KG1 (cell line): ENCODE results near the gene APP.
"Not testable (repeated sequence)": the region's sequence is repeated elsewhere in the genome, so short reads cannot be mapped to it uniquely, and the experiment has no call there.

Experiments
- DNase-seq: peaks from one replicate; lab custom pipeline; 2025; lab: John Stamatoyannopoulos, UW

The APP gene

DNA sequence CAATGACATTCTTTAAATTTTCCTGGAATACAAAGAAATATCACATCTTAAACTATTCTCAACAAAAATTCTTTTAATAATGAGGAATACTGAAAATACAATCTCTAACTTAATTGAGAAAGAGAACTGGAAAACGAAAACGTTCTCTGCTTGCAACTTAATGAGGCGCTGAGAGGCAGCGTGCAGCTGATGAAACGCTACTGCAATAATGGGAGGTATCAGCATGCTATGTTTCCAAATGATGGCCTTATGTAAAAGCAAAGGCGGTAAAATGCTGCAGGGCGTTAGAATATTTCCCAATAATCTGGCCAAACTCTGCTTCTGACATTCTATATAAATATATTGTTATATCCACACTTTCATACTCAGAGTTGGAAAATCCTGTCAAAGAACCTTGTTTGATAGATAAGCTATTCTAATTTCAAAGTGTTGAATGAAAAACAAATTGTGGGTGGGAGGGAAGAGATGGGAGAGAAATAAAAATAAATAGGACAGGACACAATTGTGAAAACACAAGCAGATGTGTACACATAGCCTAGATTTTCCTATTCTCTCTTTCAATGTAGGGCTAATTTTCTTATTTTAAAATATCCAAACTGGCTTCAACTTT lies 70.9 kb downstream of the APP start:
- no peak for DNase-seq

DNA sequence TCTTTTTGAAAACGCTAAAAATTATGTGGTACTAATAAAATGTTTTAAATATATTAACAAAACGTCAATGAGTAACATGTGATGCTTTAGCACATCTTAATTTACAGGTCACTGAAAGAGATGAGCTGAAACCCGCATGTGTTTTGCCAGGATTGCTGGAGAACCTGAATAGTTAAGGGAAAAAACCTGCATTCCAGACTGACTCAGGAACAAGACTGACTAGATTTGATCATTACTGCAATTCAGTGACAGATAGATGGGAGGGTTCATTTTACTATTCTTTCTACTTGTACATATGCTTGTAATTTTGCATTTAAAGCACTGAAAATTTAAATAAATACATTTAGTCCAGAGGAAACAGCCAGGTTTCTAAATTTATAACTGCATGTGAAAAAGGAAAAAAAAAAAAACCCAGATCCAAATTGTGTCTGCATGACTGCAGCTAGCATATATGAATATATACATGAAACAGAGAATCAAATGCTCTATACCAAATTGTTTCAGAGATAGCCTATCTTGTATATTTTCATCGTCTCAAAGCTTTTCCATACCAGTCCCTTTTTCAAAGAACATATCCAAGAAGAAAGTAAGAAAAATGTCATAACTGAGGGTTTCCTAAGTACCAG lies 71.7 kb downstream of the APP start:
- no peak for DNase-seq

DNA sequence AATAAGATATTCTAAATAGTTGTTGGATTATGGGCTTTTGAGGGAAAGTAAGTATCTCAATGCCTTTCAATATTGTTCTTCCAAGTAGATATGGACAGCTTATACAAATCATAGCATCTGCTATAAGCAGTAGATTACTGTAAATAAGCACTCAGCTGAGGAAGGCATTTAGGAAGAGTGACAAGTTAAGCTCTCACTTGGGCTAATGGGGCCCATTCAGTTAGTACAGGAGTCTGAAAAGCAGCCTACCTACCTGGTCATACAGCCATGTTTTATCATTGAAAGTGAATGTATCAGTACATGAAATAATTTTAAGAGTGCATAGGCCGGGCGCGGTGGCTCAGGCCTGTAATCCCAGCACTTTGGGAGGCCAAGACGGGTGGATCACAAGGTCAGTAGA lies 73.1 kb downstream of the APP start:
- no peak for DNase-seq

DNA sequence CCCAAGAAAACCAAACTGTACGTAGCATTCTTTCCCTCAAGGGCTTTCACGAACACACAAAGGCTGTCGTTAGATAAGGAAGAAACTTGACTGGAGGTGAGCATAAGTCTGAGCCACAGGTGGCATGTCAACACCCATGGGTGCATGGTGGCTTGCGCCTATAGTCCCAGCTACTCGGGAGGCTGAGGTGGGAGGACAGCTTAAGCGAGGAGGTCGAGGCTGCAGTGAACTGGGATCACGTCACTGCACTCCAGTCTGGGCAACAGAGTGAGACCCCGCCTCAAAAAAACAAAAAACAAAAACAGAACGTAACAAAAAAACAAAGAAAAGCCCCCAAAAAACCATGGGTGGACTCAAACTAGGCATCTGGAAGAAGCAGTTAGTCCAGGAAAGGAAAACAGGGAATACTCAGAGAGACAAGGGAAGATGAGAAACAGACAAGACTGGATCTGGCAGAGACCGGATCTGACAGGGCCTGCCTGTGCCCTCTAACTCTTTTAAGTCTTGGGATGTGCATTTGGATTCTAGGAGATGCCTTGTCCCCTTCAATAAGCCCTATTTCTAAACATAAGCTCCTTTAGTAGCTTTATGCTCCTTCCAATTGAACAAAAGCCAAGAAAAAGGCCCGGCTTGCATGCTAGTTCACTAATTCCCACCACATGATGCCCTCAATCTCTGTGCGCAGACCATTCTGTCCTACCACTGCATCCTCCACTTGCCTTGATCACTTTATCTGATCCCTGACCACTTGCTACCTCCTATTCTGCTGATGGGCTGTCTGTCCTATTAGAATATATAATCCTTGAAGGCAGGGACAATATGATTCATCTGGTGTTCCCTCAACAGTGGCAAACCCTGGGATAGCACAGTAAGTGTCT lies 73.8 kb downstream of the APP start:
- DNase-seq: no peak

DNA sequence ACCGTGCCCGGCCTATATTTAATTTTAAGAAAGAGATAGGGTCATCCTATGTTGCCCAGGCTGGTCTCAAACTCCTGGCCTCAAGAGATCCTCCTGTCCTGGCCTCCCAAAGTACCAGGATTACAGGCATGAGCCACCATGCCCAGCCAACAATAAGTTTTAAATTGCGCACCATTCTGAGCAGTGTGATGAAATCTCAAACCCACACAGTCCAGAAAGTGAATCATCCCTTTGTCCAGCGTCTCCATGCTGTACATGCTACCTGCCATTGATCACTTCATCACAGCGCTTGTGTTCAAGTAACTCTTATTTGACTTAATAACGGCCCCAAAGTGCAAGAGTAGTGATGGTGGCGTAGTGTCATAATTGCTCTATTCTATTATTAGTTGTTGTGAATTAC lies 75.4 kb downstream of the APP start:
- no peak for DNase-seq

DNA sequence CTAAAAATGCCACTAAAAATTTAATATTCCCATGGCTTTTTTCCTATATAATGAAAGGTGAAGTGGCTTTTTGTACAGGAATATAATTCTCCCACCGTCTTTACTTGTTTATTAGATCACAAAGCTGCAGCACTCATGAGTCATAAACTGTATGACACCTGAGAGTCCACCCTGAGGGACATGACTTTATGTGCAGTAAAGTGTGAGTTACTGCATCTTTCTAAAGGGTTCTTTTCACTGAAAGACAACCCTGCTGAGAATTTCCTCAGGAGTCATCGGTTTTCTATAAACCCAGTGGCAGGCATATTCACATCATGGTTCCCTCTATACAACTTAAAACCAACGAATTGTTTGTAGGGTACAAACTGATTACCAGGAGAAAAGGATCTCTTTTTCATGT lies 77.4 kb downstream of the APP start:
- DNase-seq: no peak

DNA sequence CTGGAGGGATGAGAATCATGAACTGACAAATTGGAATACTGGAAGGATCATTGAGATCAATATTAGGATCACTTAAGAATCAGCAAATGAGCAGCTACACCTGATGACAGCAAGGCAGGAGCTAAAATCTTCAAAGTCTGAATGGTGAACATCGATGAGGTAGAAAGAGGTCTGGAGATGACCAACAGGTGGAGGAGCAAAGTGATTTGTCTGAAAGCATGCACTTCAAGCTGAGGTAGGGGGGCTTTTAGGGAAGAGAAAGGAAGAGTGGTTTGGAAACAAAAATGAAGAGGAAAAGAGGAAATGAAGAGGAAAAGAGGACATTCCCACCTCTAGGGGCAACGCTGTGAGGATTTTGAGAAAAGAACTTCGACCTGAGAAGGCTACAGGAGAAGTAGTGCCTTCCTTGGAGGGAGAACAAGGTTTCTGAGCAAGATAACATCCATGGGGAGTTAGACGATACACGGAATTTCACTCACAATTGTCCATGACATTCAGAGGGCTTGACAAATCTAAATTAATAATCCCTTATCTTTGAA lies 79.0 kb downstream of the APP start:
- DNase-seq: no peak

DNA sequence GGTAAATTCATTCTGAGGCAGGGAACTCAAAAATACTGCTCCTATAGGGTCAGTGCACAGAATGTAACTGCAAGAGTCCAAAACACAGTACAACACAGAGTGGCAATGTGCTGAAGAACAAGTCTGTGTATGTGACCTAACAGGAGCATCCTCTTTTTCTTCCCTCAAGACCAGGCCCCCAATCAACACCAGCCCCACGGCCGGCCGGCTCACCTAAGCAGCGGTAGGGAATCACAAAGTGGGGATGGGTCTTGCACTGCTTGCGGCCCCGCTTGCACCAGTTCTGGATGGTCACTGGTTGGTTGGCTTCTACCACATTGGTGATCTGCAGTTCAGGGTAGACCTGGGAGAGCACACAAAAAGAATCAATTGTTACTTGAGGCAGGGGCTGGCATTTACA lies 80.8 kb downstream of the APP start:
- no peak for DNase-seq

DNA sequence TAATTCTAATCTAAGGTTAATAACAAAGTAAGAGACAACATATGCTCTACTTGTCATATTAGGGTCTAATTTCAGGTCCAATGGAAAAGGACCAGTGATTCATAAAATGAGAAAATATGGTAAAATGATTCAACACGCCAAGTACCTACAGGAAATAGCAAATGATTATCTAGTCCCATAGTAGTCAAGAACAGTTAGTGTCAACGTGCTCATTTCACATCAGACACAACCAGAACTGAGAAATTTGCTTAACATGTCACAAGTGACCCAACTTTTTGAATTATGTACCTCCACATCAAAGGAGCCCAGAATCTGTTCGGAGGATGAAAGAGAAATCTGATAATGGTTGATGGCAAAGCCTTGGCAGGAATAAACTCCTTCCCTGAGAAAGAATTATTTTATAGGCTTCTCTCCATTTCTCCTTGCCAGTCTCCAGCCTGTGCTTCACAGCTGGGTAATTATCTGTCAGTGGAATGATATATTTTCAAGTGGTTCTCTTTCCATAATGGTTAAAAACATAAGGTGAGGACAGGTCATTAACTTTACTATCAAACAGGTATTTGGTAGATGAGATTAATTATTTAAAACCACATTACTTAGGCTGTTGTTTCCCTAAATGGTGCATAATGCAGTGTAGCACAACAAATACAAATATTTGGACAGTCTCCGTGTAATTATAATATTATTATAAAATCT lies 83.2 kb downstream of the APP start:
- no peak for DNase-seq

DNA sequence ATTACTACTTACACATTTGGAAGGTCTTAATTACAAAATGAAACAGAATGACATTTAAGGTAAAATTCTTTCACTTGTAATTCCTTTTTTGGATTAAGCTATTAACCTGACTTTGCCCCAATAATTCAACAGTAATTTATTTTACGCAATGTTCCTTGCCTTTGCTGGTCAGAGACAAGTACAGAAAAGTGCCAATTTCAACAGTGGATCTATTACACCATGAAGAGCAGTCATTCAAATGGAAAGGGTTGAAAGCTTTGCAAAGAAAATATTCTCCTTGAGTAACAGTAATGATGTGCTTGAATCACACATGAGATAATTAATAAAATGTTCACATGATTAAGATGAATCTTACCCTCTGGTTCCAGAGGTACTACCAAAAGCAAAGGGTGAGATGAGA lies 84.7 kb downstream of the APP start:
- no peak for DNase-seq

DNA sequence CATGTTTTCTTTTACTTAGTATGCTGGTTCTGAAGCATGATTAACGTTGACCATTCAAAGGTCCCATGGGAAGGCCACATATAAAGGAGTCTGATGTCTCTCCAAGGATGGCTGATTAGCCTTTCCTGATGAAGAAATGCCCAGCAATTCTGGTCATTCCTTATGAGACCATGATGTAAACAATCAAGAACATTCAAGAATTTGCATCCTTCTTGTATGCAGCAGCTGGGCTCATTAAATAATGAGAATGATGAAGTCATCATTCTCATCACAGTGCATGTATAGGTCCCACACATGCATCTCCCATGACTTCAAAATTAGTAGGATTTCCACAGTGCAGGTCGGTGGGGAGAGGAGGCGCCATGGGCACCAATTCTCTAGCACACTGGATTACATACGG lies 85.4 kb downstream of the APP start:
- DNase-seq: no peak

DNA sequence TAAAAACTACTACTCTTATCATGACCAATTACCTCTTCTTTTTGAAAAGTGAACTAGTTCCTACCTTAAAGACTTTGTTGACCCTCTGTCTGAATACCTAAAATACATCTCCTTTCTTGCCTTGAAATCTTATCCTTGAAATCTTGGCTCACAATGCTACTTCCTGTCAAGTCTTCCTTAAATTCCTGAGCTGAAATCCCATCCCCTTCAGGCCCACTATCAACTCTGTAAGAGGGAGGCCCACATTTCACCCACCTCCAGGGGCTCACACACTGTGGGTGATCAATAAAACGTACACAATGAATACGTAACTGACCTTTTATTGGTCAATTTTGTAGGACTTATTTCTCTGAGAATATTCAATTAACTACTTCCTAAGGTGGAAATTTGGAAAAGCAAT lies 88.0 kb downstream of the APP start:
- DNase-seq: no peak

DNA sequence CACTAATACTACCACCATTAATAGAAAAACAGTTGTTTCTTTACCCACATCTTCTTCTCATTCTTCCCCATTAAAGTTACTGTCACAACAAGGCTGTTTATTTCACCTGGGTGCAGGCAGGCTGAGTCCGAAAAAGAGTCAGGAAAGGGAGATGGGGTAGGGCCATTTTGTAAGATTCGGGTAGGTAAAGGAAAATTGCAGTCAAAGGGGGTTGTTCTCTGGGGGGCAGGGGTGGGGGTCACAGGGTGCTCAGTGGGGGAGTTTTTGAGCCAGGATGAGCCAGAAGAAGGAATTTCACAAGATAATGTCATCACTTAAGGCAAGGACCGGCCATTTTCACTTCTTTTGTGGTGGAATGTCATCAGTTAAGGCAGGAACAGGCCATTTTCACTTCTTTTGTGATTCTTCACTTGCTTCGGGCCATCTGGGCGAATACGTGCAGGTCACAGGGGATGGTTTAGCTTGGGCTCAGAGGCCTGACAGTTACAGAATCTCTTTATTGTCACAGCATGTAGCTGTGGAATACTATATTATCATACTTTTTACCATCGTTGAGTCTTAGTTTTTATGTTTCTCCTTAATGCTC lies 89.3 kb downstream of the APP start:
- DNase-seq: not testable (repeated sequence)

DNA sequence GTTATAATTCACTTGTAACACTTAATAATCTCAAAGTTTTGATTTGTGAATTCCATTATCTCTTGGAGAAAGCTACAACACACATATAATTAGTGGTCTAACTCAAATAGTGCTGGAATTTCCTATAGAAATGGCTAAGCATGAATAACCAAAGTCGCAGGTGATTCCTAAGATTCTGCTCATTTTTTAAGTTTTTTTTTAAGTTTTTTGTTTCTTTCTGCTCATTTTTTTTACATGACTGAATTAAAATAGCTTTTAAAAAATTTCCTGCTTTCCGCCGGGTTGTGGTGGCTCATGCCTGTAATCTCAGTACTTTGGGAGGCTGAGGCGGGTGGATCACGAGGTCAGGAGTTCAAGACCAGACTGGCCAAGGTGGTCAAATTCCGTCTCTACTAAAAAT lies 90.4 kb downstream of the APP start:
- DNase-seq: no peak

DNA sequence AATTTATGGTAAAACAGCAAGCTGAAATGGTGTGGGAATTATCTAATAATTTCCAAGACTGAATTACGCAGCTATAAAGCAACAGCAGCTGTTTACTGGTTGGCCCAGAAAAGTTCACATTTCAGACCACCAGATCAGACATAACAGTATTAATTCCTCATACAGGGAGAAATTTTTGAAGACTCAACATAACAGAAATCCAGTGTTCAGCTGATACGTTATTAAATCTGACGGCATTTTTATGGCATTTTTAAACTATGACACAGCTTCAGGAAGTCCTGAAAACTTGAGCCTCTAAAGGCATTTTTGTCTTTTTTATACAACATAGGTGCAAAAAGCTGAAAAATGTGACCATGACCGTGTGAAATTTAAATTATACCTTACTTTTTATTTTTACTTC lies 91.2 kb downstream of the APP start:
- DNase-seq: no peak

DNA sequence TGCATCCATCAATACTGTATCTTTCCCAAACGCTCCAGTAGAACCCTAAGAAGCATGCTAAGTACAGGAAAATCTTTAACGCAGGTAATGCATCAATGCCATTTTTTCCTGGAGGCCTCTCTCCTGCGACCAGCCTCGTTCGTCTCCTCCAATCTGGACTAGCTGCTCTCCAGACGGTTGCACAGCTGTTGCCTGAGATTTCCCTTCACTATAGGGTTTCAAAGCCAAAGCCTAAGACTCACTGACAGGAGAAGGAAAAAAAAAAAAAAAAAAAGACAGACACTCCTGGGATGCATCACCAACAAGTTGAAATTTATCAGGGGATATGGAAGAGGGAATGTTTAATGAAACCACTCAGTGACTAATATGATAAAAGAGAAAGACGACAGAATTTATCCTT lies 93.0 kb downstream of the APP start:
- no peak for DNase-seq

DNA sequence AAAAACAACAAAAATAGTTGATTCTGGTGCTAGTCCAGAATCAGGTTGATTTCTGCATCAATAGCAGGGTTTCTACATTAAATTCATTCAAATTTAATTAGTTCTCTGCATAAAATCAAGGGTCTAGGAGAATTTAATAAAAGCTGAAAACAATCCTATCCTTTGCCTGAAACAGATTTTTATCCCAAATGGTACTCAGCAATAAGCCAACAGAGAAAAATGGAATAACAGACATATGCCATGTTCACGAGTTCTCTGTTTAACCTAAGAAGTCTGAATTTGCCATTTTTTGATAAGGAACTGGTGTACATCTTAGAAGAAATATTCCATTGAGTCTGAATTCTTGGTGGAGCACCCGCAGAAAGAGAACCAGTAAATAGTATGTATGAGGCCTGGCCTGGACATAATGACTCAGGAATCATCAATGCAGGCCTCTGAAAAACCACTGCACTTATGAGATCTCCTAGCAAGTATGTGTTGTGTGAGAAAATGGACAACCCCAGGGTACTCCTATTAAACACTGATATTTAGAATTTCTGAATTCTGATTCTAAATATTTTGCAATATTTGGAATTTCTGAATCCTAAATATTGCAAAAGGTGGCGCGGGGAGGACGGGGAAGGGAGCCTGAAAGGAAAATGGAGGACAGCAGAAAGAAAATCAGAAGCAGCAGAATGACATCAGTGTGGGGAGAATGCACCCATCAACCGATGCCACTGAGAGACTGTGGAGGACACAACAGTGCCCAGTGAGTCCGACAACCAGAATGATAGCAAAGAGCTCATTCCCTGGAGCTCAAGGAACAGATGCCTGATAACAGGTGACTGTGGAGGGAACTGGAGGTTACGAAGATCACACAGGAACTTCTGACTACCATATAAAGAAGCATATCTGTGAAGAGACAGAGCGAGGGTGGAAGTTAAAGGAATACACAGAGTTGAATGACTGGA lies 97.6 kb downstream of the APP start:
- no peak for DNase-seq

DNA sequence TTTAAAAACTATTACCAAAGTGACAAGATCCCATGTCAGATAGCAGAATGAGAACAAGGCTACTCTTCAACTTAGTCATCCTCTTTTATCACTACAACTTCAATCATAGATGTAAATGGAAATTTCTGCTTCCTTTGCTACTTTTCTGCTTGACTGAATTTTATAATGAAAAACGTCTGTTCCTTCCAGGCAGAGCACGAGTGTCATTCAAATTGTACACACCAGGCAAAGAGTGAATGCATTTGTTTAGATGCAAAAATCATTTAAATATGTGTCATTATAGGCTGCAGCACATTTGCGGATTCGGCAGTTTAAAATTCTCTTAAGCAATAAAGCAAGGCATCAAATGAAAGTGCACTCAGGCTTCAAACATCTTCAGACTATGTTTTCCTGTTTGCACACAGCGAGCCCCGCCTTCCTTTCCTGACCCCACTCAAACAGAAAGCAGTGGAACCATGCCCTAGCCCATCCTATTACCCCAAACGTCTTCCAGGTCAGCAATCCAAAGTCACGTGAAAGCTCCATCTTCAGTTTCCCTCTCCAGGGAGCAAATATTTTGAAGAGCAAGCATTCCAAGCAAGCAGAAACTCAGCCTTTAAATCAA lies 99.6 kb downstream of the APP start:
- no peak for DNase-seq

DNA sequence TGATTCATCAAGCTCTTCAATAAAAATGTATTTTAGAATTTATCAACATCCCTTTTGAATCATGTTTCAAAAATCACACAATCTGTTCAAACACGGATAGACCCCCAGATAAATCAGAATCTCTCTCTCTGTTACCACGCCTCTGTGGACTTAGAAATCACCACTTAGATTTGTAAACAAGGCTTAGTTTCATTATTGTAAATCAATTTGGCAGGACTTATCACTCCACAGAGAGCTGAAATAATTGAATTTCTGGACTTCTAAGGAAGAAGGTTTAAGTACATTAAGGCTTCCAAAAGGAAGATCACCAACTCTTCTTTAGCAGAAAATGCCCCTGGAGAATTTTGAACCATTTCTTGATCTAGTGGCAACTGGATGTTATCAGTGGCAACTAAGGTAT lies 100.4 kb downstream of the APP start:
- DNase-seq: no peak

DNA sequence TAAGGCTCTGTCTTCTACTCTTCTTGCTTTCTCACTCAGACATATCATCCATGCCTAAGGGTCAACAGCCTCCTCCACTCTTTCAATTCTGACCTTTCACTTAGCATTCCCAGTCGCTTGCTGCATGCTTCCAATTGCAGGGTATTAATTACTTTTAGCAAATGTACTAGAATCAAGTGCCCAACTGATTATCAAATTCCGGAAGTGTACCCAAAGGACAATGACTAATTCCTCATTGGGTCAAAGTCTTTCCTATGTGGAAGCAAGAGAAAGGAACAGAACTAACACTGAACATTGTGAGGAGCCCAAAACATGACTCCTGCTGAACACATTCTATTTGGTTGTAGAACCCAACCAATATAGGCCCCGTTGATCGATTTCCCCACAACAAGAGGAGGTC lies 101.8 kb downstream of the APP start:
- DNase-seq: no peak
